GM12878 (cell line): ENCODE data around the gene IFNGR2. TPM values are rescaled to one million over a fixed set of nuclear protein-coding genes. Genes with fewer than 3 reads are reported as not detected.
A peak's percentile ranks its signal among the peaks of the same experiment; 100 is the strongest.

Source experiments
- BMI1 ChIP-seq: fragments of 450-650 bp; IDR thresholded peaks from 2 replicates; pipeline ENCODE4 v1.6.1; 2016; ENCODE audit warnings: mild to moderate bottlenecking, moderate library complexity, borderline replicate concordance
- E2F4 ChIP-seq: IDR thresholded peaks from 2 replicates; pipeline ENCODE4 v1.6.1; 2012; ENCODE audit warnings: low read depth, low read length, improper control_type of control experiment
- EGR1 ChIP-seq, 2 experiments: IDR thresholded peaks; 1 replicate in 1 of 2; 2 replicates in 1 of 2; pipeline ENCODE4 v1.6.1; 2011 to 2012; ENCODE audit warnings: low read depth in 2 of 2, low read length in 2 of 2, borderline replicate concordance in 1 of 2, mild to moderate bottlenecking in 1 of 2, moderate library complexity in 1 of 2
- HDGF ChIP-seq: fragments of 450-650 bp; IDR thresholded peaks from 2 replicates; pipeline ENCODE4 v1.6.1; 2016; ENCODE audit warnings: antibody characterized with exemption
- PAX8 ChIP-seq: fragments of 450-650 bp; IDR thresholded peaks from 2 replicates; pipeline ENCODE4 v1.6.1; 2017; ENCODE audit warnings: mild to moderate bottlenecking, moderate library complexity
- SREBF1 ChIP-seq: IDR thresholded peaks from 2 replicates; pipeline ENCODE4 v1.6.1; 2012; ENCODE audit warnings: mild to moderate bottlenecking, low read length
- ZBTB4 ChIP-seq: fragments of 450-650 bp; formaldehyde crosslinking; IDR thresholded peaks from 2 replicates; pipeline ENCODE4 v1.4.0; 2022; ENCODE audit warnings: mild to moderate bottlenecking, moderate library complexity
- polyA plus RNA-seq, 11 experiments: library from polyadenylated mRNA; depleted of rRNA in 4 of 11; unstranded in 6 of 11; stranded (reverse) in 5 of 11; fragments of >200 nt; fragmentation: Nextera tagmentation in 4 of 11; fragmentation: Illumina TruSeq in 1 of 11; extraction: Ambion mirVana in 4 of 11; extraction: Trizol in 1 of 11; gene quantifications; 1 replicate in 1 of 11; 2 replicates in 10 of 11; pipeline versions ENCODE4 v1.2.1 to v1.2.3, GENCODE V29; 2011 to 2016; ENCODE audit warnings: inconsistent platforms in 2 of 11, missing spikeins in 2 of 11, low read depth in 1 of 11
- total RNA-seq, 4 experiments: library from RNA; depleted of rRNA in 3 of 4; stranded (reverse); fragments of >200 nt in 3 of 4; fragmentation: Illumina TruSeq in 1 of 4; extraction: Trizol in 1 of 4; gene quantifications; 2 replicates each; pipeline versions ENCODE4 v1.2.1 to v1.2.3, GENCODE V29; 2013 to 2021
- TF ChIP-seq, protein P1 (sequence below): IDR thresholded peaks from 2 replicates; pipeline ENCODE4 v1.6.1; 2011; ENCODE audit warnings: borderline replicate concordance, low read depth, mild to moderate bottlenecking, moderate library complexity, low read length; ENCODE audit not compliant: insufficient read depth, poor library complexity, severe bottlenecking
- TF ChIP-seq, protein P2 (sequence below): fragments of 450-650 bp; IDR thresholded peaks from 2 replicates; pipeline ENCODE4 v1.6.1; 2017; ENCODE audit warnings: low read depth, mild to moderate bottlenecking, moderate library complexity
- TF ChIP-seq, protein P3 (sequence below): IDR thresholded peaks from 2 replicates; pipeline ENCODE4 v1.6.1; 2012; ENCODE audit warnings: improper control_type of control experiment, low read depth, low read length; ENCODE audit not compliant: insufficient replicate concordance

Gene IFNGR2
- total and polyA plus RNA-seq, 10 of the 15 experiments (the other 5 are each of a cell fraction or from before 2014, with no cell fraction given) = 23.6 to 98.8 (median 77.0) TPM

DNA sequence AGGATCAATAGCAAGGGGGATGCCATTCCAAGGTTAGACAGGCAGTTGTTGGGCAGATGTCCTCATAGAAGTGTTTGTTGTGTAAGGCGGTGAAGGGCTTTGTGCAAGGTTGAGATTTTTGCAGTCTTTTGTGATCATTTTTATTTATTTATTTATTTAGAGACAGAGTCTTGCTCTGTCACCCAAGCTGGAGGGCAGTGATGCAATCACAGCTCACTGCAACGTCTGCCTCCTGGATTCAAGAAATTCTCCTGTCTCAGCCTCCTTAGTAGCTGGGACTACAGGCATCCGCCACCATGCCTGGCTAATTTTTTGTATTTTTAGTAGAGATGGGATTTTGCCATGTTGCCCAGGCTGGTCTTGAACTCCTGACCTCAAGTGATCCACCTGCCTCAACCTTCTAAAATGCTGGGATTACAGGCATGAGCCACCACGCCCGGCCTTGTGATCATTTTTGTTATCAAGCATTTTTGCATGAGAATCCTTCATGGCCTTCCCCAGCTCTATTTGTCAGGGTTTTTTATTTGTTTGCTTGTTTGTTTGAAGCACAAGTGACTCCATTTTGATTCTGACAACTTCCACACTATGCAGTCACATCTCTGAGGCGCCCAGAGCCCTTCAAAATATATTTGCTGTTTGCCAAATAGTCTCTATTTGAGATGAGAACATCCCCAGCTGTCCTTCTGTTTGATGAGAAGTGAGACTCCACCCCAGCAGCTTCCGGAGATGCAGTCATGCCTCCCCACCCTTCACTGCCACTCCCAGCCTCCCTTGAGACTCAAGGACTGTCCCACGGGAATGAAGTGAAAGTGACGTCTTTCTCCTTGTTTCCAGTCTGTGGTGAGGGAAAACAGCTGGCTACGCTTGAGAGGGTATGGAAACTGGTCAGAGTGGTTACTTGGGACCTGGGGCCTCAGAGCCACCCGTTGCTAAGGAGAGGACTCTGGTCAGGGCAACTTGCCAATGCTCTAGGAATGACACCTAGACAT is 38.6 kb downstream of the IFNGR2 start (continued):
- TF ChIP-seq ZBTB4 (CRISPR knock-in tag) = peak; percentile 99
- TF ChIP-seq, protein P1, sequence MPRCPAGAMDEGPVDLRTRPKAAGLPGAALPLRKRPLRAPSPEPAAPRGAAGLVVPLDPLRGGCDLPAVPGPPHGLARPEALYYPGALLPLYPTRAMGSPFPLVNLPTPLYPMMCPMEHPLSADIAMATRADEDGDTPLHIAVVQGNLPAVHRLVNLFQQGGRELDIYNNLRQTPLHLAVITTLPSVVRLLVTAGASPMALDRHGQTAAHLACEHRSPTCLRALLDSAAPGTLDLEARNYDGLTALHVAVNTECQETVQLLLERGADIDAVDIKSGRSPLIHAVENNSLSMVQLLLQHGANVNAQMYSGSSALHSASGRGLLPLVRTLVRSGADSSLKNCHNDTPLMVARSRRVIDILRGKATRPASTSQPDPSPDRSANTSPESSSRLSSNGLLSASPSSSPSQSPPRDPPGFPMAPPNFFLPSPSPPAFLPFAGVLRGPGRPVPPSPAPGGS = peak; percentile 100
- TF ChIP-seq, protein P2, sequence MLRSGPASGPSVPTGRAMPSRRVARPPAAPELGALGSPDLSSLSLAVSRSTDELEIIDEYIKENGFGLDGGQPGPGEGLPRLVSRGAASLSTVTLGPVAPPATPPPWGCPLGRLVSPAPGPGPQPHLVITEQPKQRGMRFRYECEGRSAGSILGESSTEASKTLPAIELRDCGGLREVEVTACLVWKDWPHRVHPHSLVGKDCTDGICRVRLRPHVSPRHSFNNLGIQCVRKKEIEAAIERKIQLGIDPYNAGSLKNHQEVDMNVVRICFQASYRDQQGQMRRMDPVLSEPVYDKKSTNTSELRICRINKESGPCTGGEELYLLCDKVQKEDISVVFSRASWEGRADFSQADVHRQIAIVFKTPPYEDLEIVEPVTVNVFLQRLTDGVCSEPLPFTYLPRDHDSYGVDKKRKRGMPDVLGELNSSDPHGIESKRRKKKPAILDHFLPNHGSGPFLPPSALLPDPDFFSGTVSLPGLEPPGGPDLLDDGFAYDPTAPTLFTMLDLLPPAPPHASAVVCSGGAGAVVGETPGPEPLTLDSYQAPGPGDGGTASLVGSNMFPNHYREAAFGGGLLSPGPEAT = peak; percentile 94
- no peak for TF ChIP-seq E2F4
- TF ChIP-seq HDGF = no peak
- no peak for TF ChIP-seq BMI1
- no peak for TF ChIP-seq SREBF1
- TF ChIP-seq EGR1 (IDR thresholded peaks at IDR 0.05; ENCODE audit: borderline replicate concordance in 1 of 2, low read depth in 2 of 2, low read length in 2 of 2) = no peak
- no peak for TF ChIP-seq PAX8
- TF ChIP-seq, protein P3, sequence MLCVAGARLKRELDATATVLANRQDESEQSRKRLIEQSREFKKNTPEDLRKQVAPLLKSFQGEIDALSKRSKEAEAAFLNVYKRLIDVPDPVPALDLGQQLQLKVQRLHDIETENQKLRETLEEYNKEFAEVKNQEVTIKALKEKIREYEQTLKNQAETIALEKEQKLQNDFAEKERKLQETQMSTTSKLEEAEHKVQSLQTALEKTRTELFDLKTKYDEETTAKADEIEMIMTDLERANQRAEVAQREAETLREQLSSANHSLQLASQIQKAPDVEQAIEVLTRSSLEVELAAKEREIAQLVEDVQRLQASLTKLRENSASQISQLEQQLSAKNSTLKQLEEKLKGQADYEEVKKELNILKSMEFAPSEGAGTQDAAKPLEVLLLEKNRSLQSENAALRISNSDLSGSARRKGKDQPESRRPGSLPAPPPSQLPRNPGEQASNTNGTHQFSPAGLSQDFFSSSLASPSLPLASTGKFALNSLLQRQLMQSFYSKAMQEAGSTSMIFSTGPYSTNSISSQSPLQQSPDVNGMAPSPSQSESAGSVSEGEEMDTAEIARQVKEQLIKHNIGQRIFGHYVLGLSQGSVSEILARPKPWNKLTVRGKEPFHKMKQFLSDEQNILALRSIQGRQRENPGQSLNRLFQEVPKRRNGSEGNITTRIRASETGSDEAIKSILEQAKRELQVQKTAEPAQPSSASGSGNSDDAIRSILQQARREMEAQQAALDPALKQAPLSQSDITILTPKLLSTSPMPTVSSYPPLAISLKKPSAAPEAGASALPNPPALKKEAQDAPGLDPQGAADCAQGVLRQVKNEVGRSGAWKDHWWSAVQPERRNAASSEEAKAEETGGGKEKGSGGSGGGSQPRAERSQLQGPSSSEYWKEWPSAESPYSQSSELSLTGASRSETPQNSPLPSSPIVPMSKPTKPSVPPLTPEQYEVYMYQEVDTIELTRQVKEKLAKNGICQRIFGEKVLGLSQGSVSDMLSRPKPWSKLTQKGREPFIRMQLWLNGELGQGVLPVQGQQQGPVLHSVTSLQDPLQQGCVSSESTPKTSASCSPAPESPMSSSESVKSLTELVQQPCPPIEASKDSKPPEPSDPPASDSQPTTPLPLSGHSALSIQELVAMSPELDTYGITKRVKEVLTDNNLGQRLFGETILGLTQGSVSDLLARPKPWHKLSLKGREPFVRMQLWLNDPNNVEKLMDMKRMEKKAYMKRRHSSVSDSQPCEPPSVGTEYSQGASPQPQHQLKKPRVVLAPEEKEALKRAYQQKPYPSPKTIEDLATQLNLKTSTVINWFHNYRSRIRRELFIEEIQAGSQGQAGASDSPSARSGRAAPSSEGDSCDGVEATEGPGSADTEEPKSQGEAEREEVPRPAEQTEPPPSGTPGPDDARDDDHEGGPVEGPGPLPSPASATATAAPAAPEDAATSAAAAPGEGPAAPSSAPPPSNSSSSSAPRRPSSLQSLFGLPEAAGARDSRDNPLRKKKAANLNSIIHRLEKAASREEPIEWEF = peak; percentile 98
